Naive thymus-derived CD4-positive, alpha-beta T cell (primary cell): ENCODE data around the gene TAF11L8. TPM values are rescaled to one million over a fixed set of nuclear protein-coding genes. Genes with fewer than 3 reads are reported as not detected.
"Not testable (repeated sequence)": the region's sequence is repeated elsewhere in the genome, so short reads cannot be mapped to it uniquely, and the experiment has no call there.

Experiments
- ATAC-seq: fragments of 150-1000 bp; cut with Tn5 transposase; 2 replicates; pipeline ENCODE4 v1.10.0; 2021; ENCODE audit warnings: mild to moderate bottlenecking, moderate library complexity
- CTCF ChIA-PET: fragments of 350-600 bp; sonication (Branson Sonifier 250); formaldehyde crosslinking; loops from one replicate; lab custom pipeline; 2021; ENCODE audit warnings: antibody characterized with exemption; lab: Charles Lee
- POLR2A ChIA-PET: fragments of 350-600 bp; sonication (Branson Sonifier 250); formaldehyde crosslinking; loops from one replicate; lab custom pipeline; 2021; ENCODE audit warnings: antibody characterized with exemption, inconsistent platforms; lab: Charles Lee
- DNase-seq, 9 donors: peaks; one replicate each; pipeline versions ENCODE4 v3.0.0 to v3.0.0-alpha.2; 2020 to 2022; ENCODE audit warnings: mixed read lengths in 1 of 9
- H3K27ac ChIP-seq: one replicate; pipeline ENCODE4 v1.7.0; 2013; ENCODE audit warnings: mild to moderate bottlenecking, low read depth, low read length, moderate library complexity
- H3K27me3 ChIP-seq, 2 donors: one replicate each; pipeline ENCODE4 v1.7.0; 2013; ENCODE audit warnings: low read length in 2 of 2, mild to moderate bottlenecking in 2 of 2, moderate library complexity in 2 of 2; ENCODE audit not compliant: control insufficient read depth in 2 of 2, insufficient read depth in 2 of 2
- H3K36me3 ChIP-seq, 3 experiments: 1 replicate in 2 of 3; 2 replicates in 1 of 3; pipeline ENCODE4 v1.7.0; 2013; ENCODE audit warnings: low read length in 3 of 3, mild to moderate bottlenecking in 3 of 3, moderate library complexity in 1 of 3; ENCODE audit not compliant: insufficient read depth in 3 of 3, control insufficient read depth in 2 of 3
- H3K4me1 ChIP-seq, 2 donors: one replicate each; pipeline ENCODE4 v1.7.0; 2013; ENCODE audit warnings: low read length in 2 of 2, mild to moderate bottlenecking in 2 of 2, moderate library complexity in 1 of 2; ENCODE audit not compliant: control insufficient read depth in 2 of 2, insufficient read depth in 2 of 2
- H3K4me3 ChIP-seq: 2 replicates; pipeline ENCODE4 v1.7.0; 2013; ENCODE audit warnings: mild to moderate bottlenecking, low read length
- H3K9me3 ChIP-seq, 3 experiments: 1 replicate in 2 of 3; 2 replicates in 1 of 3; pipeline ENCODE4 v1.7.0; 2013; ENCODE audit warnings: low read length in 3 of 3; ENCODE audit not compliant: control insufficient read depth in 2 of 3
- H3K27ac Mint-ChIP-seq, 9 donors: one replicate each; pipeline ENCODE4 v1.8.0; 2020 to 2022; ENCODE audit warnings: mixed read lengths in 9 of 9, mild to moderate bottlenecking in 8 of 9, moderate library complexity in 5 of 9, inconsistent platforms in 2 of 9
- H3K27me3 Mint-ChIP-seq, 5 donors: one replicate each; pipeline ENCODE4 v1.8.0; 2021 to 2022; ENCODE audit warnings: mixed read lengths in 5 of 5, mild to moderate bottlenecking in 1 of 5
- H3K36me3 Mint-ChIP-seq, 5 donors: one replicate each; pipeline ENCODE4 v1.8.0; 2020 to 2022; ENCODE audit warnings: mixed read lengths in 5 of 5, mild to moderate bottlenecking in 3 of 5, inconsistent platforms in 1 of 5
- H3K4me1 Mint-ChIP-seq, 7 donors: one replicate each; pipeline ENCODE4 v1.8.0; 2020 to 2022; ENCODE audit warnings: mixed read lengths in 7 of 7, mild to moderate bottlenecking in 3 of 7, inconsistent platforms in 1 of 7
- H3K4me3 Mint-ChIP-seq, 10 donors: one replicate each; pipeline ENCODE4 v1.8.0; 2020 to 2022; ENCODE audit warnings: mild to moderate bottlenecking in 10 of 10, mixed read lengths in 10 of 10, moderate library complexity in 6 of 10, inconsistent platforms in 2 of 10
- H3K9me3 Mint-ChIP-seq, 11 donors: one replicate each; pipeline ENCODE4 v1.8.0; 2020 to 2022; ENCODE audit warnings: mixed read lengths in 11 of 11, mild to moderate bottlenecking in 4 of 11, inconsistent platforms in 1 of 11, moderate library complexity in 1 of 11
- intact Hi-C, 2 donors: fragments of 100-400 bp; cut with micrococcal nuclease; formaldehyde crosslinking; loops; one replicate each; pipeline ENCODE4 v1.15.1; 2023
- polyA plus RNA-seq, 2 donors: library from polyadenylated mRNA; unstranded; fragments of 300-500 nt; fragmentation: Illumina TruSeq; gene quantifications; one replicate each; pipeline ENCODE4 v1.2.3, GENCODE V29; 2021
- total RNA-seq, 6 experiments: library from RNA in 5 of 6; stranded (reverse) in 5 of 6; gene quantifications; 1 replicate in 5 of 6; 2 replicates in 1 of 6; pipeline ENCODE4 v1.2.3 and lab custom pipeline; 2021 to 2026

TAF11L8 gene
- total RNA-seq (not detected), polyA plus RNA-seq (not detected), total RNA-seq (lab: John Stamatoyannopoulos, UW) (not detected)

DNA sequence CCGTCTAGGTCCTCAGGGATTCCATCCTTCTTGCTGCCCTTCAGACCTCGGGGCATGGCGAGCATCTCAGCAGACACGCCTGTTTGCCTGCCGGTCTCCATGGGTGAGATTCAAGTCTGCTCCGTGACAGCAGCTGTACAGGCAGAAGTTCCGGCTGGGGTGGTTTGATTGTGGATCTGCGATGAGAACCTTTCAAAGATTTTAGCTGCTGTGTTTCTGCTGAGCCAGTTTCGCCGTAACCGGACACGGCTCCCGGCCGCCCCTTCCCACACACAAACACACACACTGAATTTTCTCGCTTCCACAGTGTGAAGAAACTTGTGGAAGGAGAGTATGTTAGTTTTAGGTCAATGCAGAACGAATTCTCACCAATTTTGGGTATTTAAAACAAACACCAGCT lies at the start of gene TAF11L8:
Gene TAF11L8, minus strand, starts transcription at position 101 of the 400 bp plus-strand sequence.
- H3K9me3 ChIP-seq, H3K36me3 ChIP-seq, H3K4me3 ChIP-seq, H3K27me3 ChIP-seq, H3K4me1 ChIP-seq, CTCF ChIA-PET, intact Hi-C loops, H3K36me3 Mint-ChIP-seq, ATAC-seq, H3K4me3 Mint-ChIP-seq, DNase-seq, H3K4me1 Mint-ChIP-seq, H3K27me3 Mint-ChIP-seq, H3K27ac Mint-ChIP-seq, H3K27ac ChIP-seq, H3K9me3 Mint-ChIP-seq, POLR2A ChIA-PET: not testable (repeated sequence)

GRCh38 chr5:17634160-17634559 lies 43.4 kb upstream of the TAF11L8 start, which contains the start of gene TAF11L14:
TSS of gene TAF11L14 (plus strand) at chr5:17634460.
- Histone ChIP-seq H3K4me3 (no peak within 1 kb of the TSS), H3K27me3 (no peaks in the 10 kb centered on the region), H3K36me3 (no peaks in the 10 kb centered on the region), H3K4me1 (no peaks in the 10 kb centered on the region), H3K27ac (no peak within 1 kb of the TSS), H3K9me3 (no peaks in the 10 kb centered on the region)
- intact Hi-C loops: no loop called here
- Mint-ChIP-seq H3K36me3 (no peaks in the 10 kb centered on the region), H3K4me1 (no peaks in the 10 kb centered on the region), H3K9me3 (peaks cover 0 to 11% (median 1%) of the 10 kb centered on the region in 11 donors), H3K27ac (no peak within 1 kb of the TSS), H3K4me3 (no peak within 1 kb of the TSS), H3K27me3 (no peaks in the 10 kb centered on the region)
- ATAC-seq (no peak), DNase-seq (no peak)
- CTCF ChIA-PET: no interaction called here
- POLR2A ChIA-PET: no interaction called here

DNA sequence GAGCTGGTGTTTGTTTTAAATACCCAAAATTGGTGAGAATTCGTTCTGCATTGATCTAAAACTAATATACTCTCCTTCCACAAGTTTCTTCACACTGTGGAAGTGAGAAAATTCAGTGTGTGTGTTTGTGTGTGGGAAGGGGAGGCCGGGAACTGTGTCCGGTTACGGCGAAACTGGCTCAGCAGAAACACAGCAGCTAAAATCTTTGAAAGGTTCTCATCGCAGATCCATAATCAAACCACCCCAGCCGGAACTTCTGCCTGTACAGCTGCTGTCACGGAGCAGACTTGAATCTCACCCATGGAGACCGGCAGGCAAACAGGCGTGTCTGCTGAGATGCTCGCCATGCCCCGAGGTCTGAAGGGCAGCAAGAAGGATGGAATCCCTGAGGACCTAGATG lies 41.0 kb upstream of the TAF11L8 start, which contains the start of gene TAF11L13:
Gene TAF11L13, plus strand, starts transcription at position 301 of the 400 bp plus-strand sequence.
- intact Hi-C loops, H3K4me1 Mint-ChIP-seq, H3K4me3 Mint-ChIP-seq, H3K27ac Mint-ChIP-seq, H3K27me3 Mint-ChIP-seq, ATAC-seq, POLR2A ChIA-PET, H3K36me3 ChIP-seq, H3K27ac ChIP-seq, H3K4me3 ChIP-seq, H3K27me3 ChIP-seq, H3K4me1 ChIP-seq, CTCF ChIA-PET, H3K36me3 Mint-ChIP-seq, H3K9me3 ChIP-seq, DNase-seq: not testable (repeated sequence)
- peaks cover 0 to 11% (median 1%) of the 10 kb centered on the region in 11 donors for H3K9me3 Mint-ChIP-seq

GRCh38 chr5:17625686-17626085 lies 34.9 kb upstream of the TAF11L8 start:
- Mint-ChIP-seq H3K4me1 (no peaks in the 10 kb centered on the region), H3K27ac (no peak overlapping the region), H3K9me3 (peaks cover 0 to 14% (median 5%) of the 10 kb centered on the region in 11 donors), H3K27me3 (no peaks in the 10 kb centered on the region), H3K36me3 (no peaks in the 10 kb centered on the region), H3K4me3 (no peak overlapping the region)
- Histone ChIP-seq H3K4me1 (no peaks in the 10 kb centered on the region), H3K36me3 (no peaks in the 10 kb centered on the region), H3K27ac (no peak overlapping the region), H3K9me3 (no peaks in the 10 kb centered on the region), H3K4me3 (no peak overlapping the region), H3K27me3 (no peaks in the 10 kb centered on the region)
- ChIA-PET POLR2A (no interaction called here), CTCF (no interaction called here)
- intact Hi-C loops: no loop called here
- no peak for DNase-seq
- no peak for ATAC-seq

DNA sequence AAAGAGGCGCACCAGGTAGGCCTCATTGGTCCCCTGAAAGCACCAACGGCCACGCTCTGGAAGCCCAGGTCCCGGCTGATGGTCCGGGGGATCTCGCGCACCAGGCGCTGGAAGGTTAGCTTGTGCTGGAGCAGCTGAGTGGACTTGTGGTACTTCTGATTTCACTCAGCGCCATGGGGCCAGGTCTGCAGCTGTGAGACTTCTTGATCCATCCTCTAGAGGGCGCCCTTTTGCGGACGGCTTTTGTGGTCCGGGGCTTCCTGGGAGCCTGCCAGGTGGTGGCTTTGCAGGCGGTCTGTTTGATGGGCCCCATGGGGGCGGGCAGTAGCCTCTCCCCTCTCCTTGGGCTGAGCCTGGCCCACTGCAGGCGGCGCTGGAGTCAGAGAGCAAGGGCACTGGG lies 29.9 kb upstream of the TAF11L8 start:
- H3K27ac Mint-ChIP-seq: no peak overlapping the region
- H3K9me3 Mint-ChIP-seq: peaks cover 0 to 21% (median 5%) of the 10 kb centered on the region in 11 donors
- intact Hi-C loops: no loop called here
- CTCF ChIA-PET: no interaction called here
- Histone ChIP-seq H3K27ac (no peak overlapping the region), H3K4me3 (no peak overlapping the region), H3K9me3 (no peaks in the 10 kb centered on the region), H3K27me3 (no peaks in the 10 kb centered on the region), H3K36me3 (no peaks in the 10 kb centered on the region), H3K4me1 (no peaks in the 10 kb centered on the region)
- H3K4me1 Mint-ChIP-seq: no peaks in the 10 kb centered on the region
- H3K36me3 Mint-ChIP-seq: no peaks in the 10 kb centered on the region
- H3K4me3 Mint-ChIP-seq: no peak overlapping the region
- no peaks in the 10 kb centered on the region for H3K27me3 Mint-ChIP-seq
- DNase-seq: no peak
- POLR2A ChIA-PET: no interaction called here
- no peak for ATAC-seq

DNA sequence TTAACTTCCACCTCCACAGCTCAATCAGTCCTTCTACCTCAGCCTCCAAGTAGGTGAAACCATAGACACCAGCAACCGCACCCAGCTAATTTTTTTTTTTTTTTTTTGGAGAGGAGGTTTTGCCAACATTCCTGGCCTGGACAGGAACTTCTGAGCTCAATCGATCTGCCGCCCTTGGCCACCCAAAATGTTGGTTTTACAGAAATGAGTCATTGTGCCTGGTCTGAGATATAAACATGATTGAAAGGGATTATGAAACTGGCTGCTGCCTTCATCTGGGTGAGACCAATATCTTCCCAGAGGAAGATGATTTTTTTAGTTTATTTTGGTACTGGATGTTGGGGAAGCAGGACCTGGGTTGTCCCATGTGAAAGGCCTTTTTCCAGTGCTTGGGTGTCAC lies 28.6 kb upstream of the TAF11L8 start:
- no peak for ATAC-seq
- Histone ChIP-seq H3K27me3 (no peaks in the 10 kb centered on the region), H3K4me1 (no peaks in the 10 kb centered on the region), H3K27ac (no peak overlapping the region), H3K36me3 (no peaks in the 10 kb centered on the region), H3K9me3 (no peaks in the 10 kb centered on the region), H3K4me3 (no peak overlapping the region)
- Mint-ChIP-seq H3K4me3 (no peak overlapping the region), H3K9me3 (peaks cover 0 to 20% (median 6%) of the 10 kb centered on the region in 11 donors), H3K4me1 (no peaks in the 10 kb centered on the region), H3K36me3 (no peaks in the 10 kb centered on the region), H3K27me3 (no peaks in the 10 kb centered on the region), H3K27ac (no peak overlapping the region)
- DNase-seq: no peak
- ChIA-PET POLR2A (no interaction called here), CTCF (no interaction called here)
- intact Hi-C loops: no loop called here

GRCh38 chr5:17614872-17615605 lies 24.3 kb upstream of the TAF11L8 start:
- H3K36me3 Mint-ChIP-seq: no peaks in the 10 kb centered on the region
- intact Hi-C loops: no loop called here
- no peak overlapping the region for H3K4me3 Mint-ChIP-seq
- H3K27me3 Mint-ChIP-seq: no peaks in the 10 kb centered on the region
- H3K9me3 ChIP-seq: no peaks in the 10 kb centered on the region
- ChIA-PET CTCF (no interaction called here), POLR2A (no interaction called here)
- H3K9me3 Mint-ChIP-seq: peaks cover 0 to 21% (median 0%) of the 10 kb centered on the region in 11 donors
- no peaks in the 10 kb centered on the region for H3K4me1 ChIP-seq
- H3K27ac ChIP-seq: no peak overlapping the region
- ATAC-seq: no peak
- H3K4me1 Mint-ChIP-seq: no peaks in the 10 kb centered on the region
- no peak for DNase-seq
- H3K27ac Mint-ChIP-seq: no peak overlapping the region
- H3K27me3 ChIP-seq: no peaks in the 10 kb centered on the region
- H3K36me3 ChIP-seq: no peaks in the 10 kb centered on the region
- no peak overlapping the region for H3K4me3 ChIP-seq
